GM23248 (cell line): ENCODE results near the gene ARV1.

Source experiments
- EZH2 ChIP-seq: fragments of 200-600 bp; sonication (generic); IDR thresholded peaks from 2 replicates; pipeline ENCODE4 v1.6.1; 2018; ENCODE audit warnings: antibody characterized with exemption, mild to moderate bottlenecking; ENCODE audit not compliant: insufficient read depth, poor library complexity, severe bottlenecking
- EZH2phosphoT487 ChIP-seq: fragments of 200-600 bp; sonication (generic); IDR thresholded peaks from 2 replicates; pipeline ENCODE4 v1.6.1; 2018; ENCODE audit warnings: antibody characterized with exemption, moderate library complexity, mild to moderate bottlenecking, low read depth; ENCODE audit not compliant: insufficient read depth

DNA sequence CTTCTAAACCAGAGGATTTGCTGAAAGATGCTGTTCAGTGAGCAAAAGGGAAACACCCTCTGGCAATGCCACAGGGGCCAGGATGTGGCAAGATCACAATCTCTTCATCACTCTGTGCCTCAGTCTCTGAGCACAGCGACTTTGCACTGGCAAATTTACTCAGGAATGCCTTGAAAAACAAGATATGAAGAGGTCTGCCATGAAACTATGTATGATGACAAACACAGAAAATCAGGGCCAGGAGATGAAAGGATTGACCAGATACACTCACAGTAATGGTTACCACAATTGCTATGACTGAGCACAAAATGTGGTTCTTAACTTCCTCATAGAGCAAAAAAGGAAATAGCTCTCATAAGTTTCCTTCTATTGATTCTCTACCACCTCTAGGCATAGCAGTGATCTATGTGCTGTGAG is 6.0 kb upstream of the ARV1 start:
- TF ChIP-seq EZH2 (no peak), EZH2phosphoT487 (0 out of 2 replicates have a peak, but pooled peaks have one; percentile 46)
